A549 (cell line): ENCODE measurements around the gene IQCN. TPM values are rescaled to one million over a fixed set of nuclear protein-coding genes. Genes with fewer than 3 reads are reported as not detected.

Source experiments
- ATAC-seq, 2 experiments: fragments of 200-7000 bp in 1 of 2; fragments of >200 bp in 1 of 2; cut with Nextera tagmentation in 1 of 2; cut with Tn5 transposase in 1 of 2; 3 replicates each; pipeline versions ENCODE4 v1.8.0 to v1.9.1; 2018 to 2020; ENCODE audit warnings: mild to moderate bottlenecking in 1 of 2, moderate library complexity in 1 of 2
- CTCF ChIA-PET: fragments of 300-600 bp; sonication (Branson Sonifier 250); formaldehyde crosslinking; extraction: SDS; loops from one replicate; lab custom pipeline; 2021; ENCODE audit warnings: antibody characterized with exemption, inconsistent platforms; lab: Yijun Ruan, JAX
- POLR2A ChIA-PET: fragments of 350-600 bp; formaldehyde crosslinking; extraction: SDS; loops from one replicate; lab custom pipeline; 2021; ENCODE audit warnings: antibody characterized with exemption, inconsistent platforms; lab: Yijun Ruan, JAX
- DNase-seq, 2 experiments: peaks; one replicate each; pipeline versions ENCODE4 v3.0.0 to v3.0.0-alpha.2; 2011 to 2016; ENCODE audit warnings: low read depth in 1 of 2, low spot score in 1 of 2
- FAIRE-seq: peaks from 2 replicates; lab custom pipeline; 2011; peaks lifted over from hg19 to GRCh38; lab: Jason Lieb, UNC
- H3K27ac ChIP-seq, 2 experiments: fragments of >200 bp; sonication (Bioruptor Twin); formaldehyde crosslinking; 3 replicates each; pipeline ENCODE4 v1.5.1; 2016 to 2017
- H3K4me1 ChIP-seq: fragments of >200 bp; sonication (Bioruptor Twin); formaldehyde crosslinking; 3 replicates; pipeline ENCODE4 v1.6.1; 2016
- H3K4me2 ChIP-seq: fragments of >200 bp; sonication (Bioruptor Twin); formaldehyde crosslinking; 3 replicates; pipeline ENCODE4 v1.6.1; 2016
- H3K4me3 ChIP-seq: fragments of >200 bp; sonication (Bioruptor Twin); formaldehyde crosslinking; 3 replicates; pipeline ENCODE4 v1.5.1; 2016
- H3K9me3 ChIP-seq: fragments of >200 bp; sonication (Bioruptor Twin); formaldehyde crosslinking; 3 replicates; pipeline ENCODE4 v1.6.1; 2016
- BCL3 ChIP-seq: fragments of >200 bp; sonication (Bioruptor Twin); formaldehyde crosslinking; IDR thresholded peaks from 3 replicates; pipeline ENCODE4 v1.6.1; 2016
- BHLHE40 ChIP-seq: IDR thresholded peaks from 2 replicates; pipeline ENCODE4 v1.6.1; 2012; ENCODE audit warnings: low read depth, low read length, inconsistent platforms
- CBX8 ChIP-seq: fragments of 200-600 bp; sonication (generic); IDR thresholded peaks from 2 replicates; pipeline ENCODE4 v1.6.1; 2016
- CEBPB ChIP-seq, 2 experiments: fragments of >200 bp in 1 of 2; sonication (Bioruptor Twin) in 1 of 2; formaldehyde crosslinking in 1 of 2; IDR thresholded peaks; 2 replicates each; pipeline ENCODE4 v1.6.1; 2012 to 2016
- CHD2 ChIP-seq: fragments of 150-350 bp; IDR thresholded peaks from 2 replicates; pipeline ENCODE4 v1.6.1; 2014; ENCODE audit warnings: low read length; ENCODE audit not compliant: partially characterized antibody
- CTCF ChIP-seq: fragments of >200 bp; sonication (Bioruptor Twin); formaldehyde crosslinking; IDR thresholded peaks from 3 replicates; pipeline ENCODE4 v1.5.1; 2016
- E2F6 ChIP-seq: IDR thresholded peaks from 2 replicates; pipeline ENCODE4 v1.6.1; 2012; ENCODE audit warnings: low read depth, borderline replicate concordance
- EP300 ChIP-seq, 2 experiments: fragments of >200 bp; sonication (Bioruptor Twin); formaldehyde crosslinking; IDR thresholded peaks; 2 replicates in 1 of 2; 3 replicates in 1 of 2; pipeline ENCODE4 v1.6.1; 2016 to 2017
- HOXB5 ChIP-seq: fragments of 250-450 bp; sonication (Bioruptor Pico); IDR thresholded peaks from 2 replicates; pipeline ENCODE4 v1.5.0; 2020; ENCODE audit warnings: mild to moderate bottlenecking, moderate library complexity
- JUN ChIP-seq, 2 experiments: fragments of >200 bp; sonication (Bioruptor Twin); formaldehyde crosslinking; IDR thresholded peaks; 2 replicates in 1 of 2; 3 replicates in 1 of 2; pipeline ENCODE4 v1.6.1; 2016 to 2017
- KDM5A ChIP-seq: fragments of 200-600 bp; sonication (generic); IDR thresholded peaks from 2 replicates; pipeline ENCODE4 v1.6.1; 2016; ENCODE audit warnings: antibody characterized with exemption, mild to moderate bottlenecking
- MAFK ChIP-seq: fragments of 450-650 bp; IDR thresholded peaks from 2 replicates; pipeline ENCODE4 v1.6.1; 2014; ENCODE audit not compliant: partially characterized antibody
- NFE2L2 ChIP-seq: fragments of 150-350 bp; conservative IDR thresholded peaks from 2 replicates; pipeline ENCODE4 v1.6.1; 2014; ENCODE audit warnings: low read length
- RAD21 ChIP-seq, 2 experiments: fragments of >200 bp in 1 of 2; sonication (Bioruptor Twin) in 1 of 2; formaldehyde crosslinking in 1 of 2; IDR thresholded peaks in 1 of 2; conservative IDR thresholded peaks in 1 of 2; 2 replicates in 1 of 2; 3 replicates in 1 of 2; pipeline ENCODE4 v1.6.1; 2012 to 2018; ENCODE audit warnings: inconsistent platforms in 1 of 2
- RARB ChIP-seq: fragments of 250-450 bp; sonication (Bioruptor Pico); IDR thresholded peaks from 2 replicates; pipeline ENCODE4 v1.8.0; 2021; ENCODE audit warnings: mild to moderate bottlenecking, moderate library complexity
- RCOR1 ChIP-seq: fragments of 150-350 bp; IDR thresholded peaks from 2 replicates; pipeline ENCODE4 v1.6.1; 2014; ENCODE audit warnings: antibody characterized with exemption, low read length, low read depth
- RFX5 ChIP-seq: fragments of 450-650 bp; IDR thresholded peaks from 2 replicates; pipeline ENCODE4 v1.7.1; 2014; ENCODE audit warnings: antibody characterized with exemption, mild to moderate bottlenecking, moderate library complexity
- RNF2 ChIP-seq: fragments of 200-600 bp; sonication (generic); IDR thresholded peaks from 2 replicates; pipeline ENCODE4 v1.6.1; 2016; ENCODE audit warnings: low read depth, mild to moderate bottlenecking, antibody characterized with exemption, moderate library complexity, borderline replicate concordance
- SMC3 ChIP-seq: fragments of >200 bp; sonication (Bioruptor Twin); formaldehyde crosslinking; IDR thresholded peaks from 3 replicates; pipeline ENCODE4 v1.6.1; 2018; ENCODE audit warnings: inconsistent platforms
- SREBF2 ChIP-seq: fragments of 450-650 bp; IDR thresholded peaks from 2 replicates; pipeline ENCODE4 v1.6.1; 2014; ENCODE audit warnings: mild to moderate bottlenecking, moderate library complexity
- TFCP2L1 ChIP-seq: fragments of 250-450 bp; sonication (Bioruptor Pico); IDR thresholded peaks from 2 replicates; pipeline ENCODE4 v1.5.0; 2021; ENCODE audit warnings: mild to moderate bottlenecking
- ZC3H11A ChIP-seq: fragments of 450-650 bp; IDR thresholded peaks from 2 replicates; pipeline ENCODE4 v1.6.1; 2014; ENCODE audit warnings: antibody characterized with exemption, mild to moderate bottlenecking
- WGBS: methylation state at CpG from one replicate; pipeline ENCODE4 v1.1.6; 2017; ENCODE audit errors: missing lambda C conversion rate; 5-methylcytosine and 5-hydroxymethylcytosine counted together
- polyA plus RNA-seq, 4 experiments: library from polyadenylated mRNA; depleted of rRNA in 3 of 4; stranded (reverse); fragments of >200 nt; fragmentation: RNase III in 1 of 4; extraction: RNeasy Plus Mini Kit Qiagen cat#74134 plus additional on column Dnase treatment in 1 of 4; gene quantifications; 2 replicates in 3 of 4; 3 replicates in 1 of 4; pipeline ENCODE4 v1.2.3, GENCODE V29; 2011 to 2017

The IQCN gene
- polyA plus RNA-seq, 2 of the 4 experiments (the other 2 are of a cell fraction) = 0.34 to 0.50 TPM

GRCh38 chr19:18251587-18252369, 22.5 kb downstream of the IQCN start:
- FAIRE-seq = no peak
- Histone ChIP-seq H3K4me3 (no peak overlapping the region), H3K27ac (no peak overlapping the region), H3K4me1 (no peaks in the 10 kb centered on the region), H3K4me2 (no peak overlapping the region), H3K9me3 (no peaks in the 10 kb centered on the region)
- CTCF ChIA-PET = interaction anchor here (0.5 to 7.6 kb wide), 50 partner anchors 8 to 261 kb away, joined by 3 to 86 read pairs (median 4); partner anchors contain the start of genes IQCN, MPV17L2, PDE4C and PIK3R2
- no peak for TF ChIP-seq EP300 (IDR thresholded peaks at IDR 0.05)
- peak; percentile 77 for TF ChIP-seq CTCF
- no peak for TF ChIP-seq TFCP2L1 (CRISPR knock-in tag)
- no peak for TF ChIP-seq MAFK
- TF ChIP-seq CHD2 = no peak
- peak; percentile 88 for TF ChIP-seq SMC3
- no peak for TF ChIP-seq HOXB5 (CRISPR knock-in tag)
- TF ChIP-seq RAD21 (conservative IDR thresholded peaks at IDR 0.05 in 1 of 2, IDR thresholded peaks at IDR 0.05 in 1 of 2) = peak; percentile 88 to 96
- no peak for TF ChIP-seq RARB (CRISPR knock-in tag)
- WGBS = 47% methylated on average over 11 of the region's 23 CpGs
- POLR2A ChIA-PET = interaction anchor here (1.0 to 1.3 kb wide), 3 partner anchors 27 to 44 kb away, joined by 3 to 4 read pairs (median 4); partner anchors contain the start of gene JUND
- peak; percentile 53 to 70 for DNase-seq
- ATAC-seq = peak; percentile 78 to 85

GRCh38 chr19:18249834-18250233, 24.4 kb downstream of the IQCN start:
- no peak overlapping the region for H3K4me3 ChIP-seq
- ATAC-seq (no peak), FAIRE-seq (no peak), DNase-seq (no peak)
- no peaks in the 10 kb centered on the region for H3K9me3 ChIP-seq
- no peaks in the 10 kb centered on the region for H3K4me1 ChIP-seq
- H3K4me2 ChIP-seq = no peak overlapping the region
- TF ChIP-seq SREBF2 = no peak
- no peak for TF ChIP-seq RFX5
- TF ChIP-seq RAD21 (conservative IDR thresholded peaks at IDR 0.05 in 1 of 2, IDR thresholded peaks at IDR 0.05 in 1 of 2) = no peak
- TF ChIP-seq NFE2L2 = no peak
- no peak for TF ChIP-seq CBX8
- no peak for TF ChIP-seq RCOR1
- TF ChIP-seq CEBPB (IDR thresholded peaks at IDR 0.05) = no peak
- ChIA-PET POLR2A (interaction anchor here (0.8 kb wide), 1 partner anchor 41 kb away, joined by 4 read pairs; no protein-coding TSS in a partner anchor), CTCF (interaction anchor here (0.6 to 7.6 kb wide), 17 partner anchors 9 to 226 kb away, joined by 3 to 86 read pairs (median 5); partner anchors contain the start of genes MPV17L2 and RAB3A)
- 59% methylated on average over 5 of the region's 5 CpGs for WGBS
- H3K27ac ChIP-seq = no peak overlapping the region

- DNase-seq = no peak
Observed at GRCh38 chr19:18245297-18245696, 29.0 kb downstream of the IQCN start.

More at GRCh38 chr19:18245297-18245696, 29.0 kb downstream of the IQCN start:
- CTCF ChIA-PET = interaction anchor here (0.6 to 2.3 kb wide), 8 partner anchors 7 to 239 kb away, joined by 3 to 12 read pairs (median 4); a partner anchor contains a TSS
- Histone ChIP-seq H3K4me3 (no peak overlapping the region), H3K27ac (no peak overlapping the region), H3K4me2 (no peak overlapping the region), H3K9me3 (no peaks in the 10 kb centered on the region), H3K4me1 (no peaks in the 10 kb centered on the region)
- POLR2A ChIA-PET = no interaction called here
- 30% methylated on average over 7 of the region's 7 CpGs for WGBS
- no peak for FAIRE-seq
- TF ChIP-seq KDM5A = no peak
- no peak for TF ChIP-seq BCL3
- no peak for TF ChIP-seq RNF2
- TF ChIP-seq E2F6 = no peak
- no peak for TF ChIP-seq BHLHE40
- no peak for TF ChIP-seq JUN (IDR thresholded peaks at IDR 0.05)
- no peak for TF ChIP-seq ZC3H11A
- no peak for ATAC-seq
